Loucy (cell line): Measurements from ENCODE around the gene ZIC2.

Experiments
- H2AFZ ChIP-seq: fragments of 200-600 bp; sonication (generic); 2 replicates; pipeline ENCODE4 v1.6.0; 2016; ENCODE audit warnings: antibody characterized with exemption, mild to moderate bottlenecking, low read length, moderate library complexity
- H3F3A ChIP-seq: fragments of 200-600 bp; 2 replicates; pipeline ENCODE4 v1.6.0; 2016; ENCODE audit warnings: antibody characterized with exemption, low read depth, mild to moderate bottlenecking
- H3K27me3 ChIP-seq: fragments of 200-600 bp; sonication (generic); 2 replicates; pipeline ENCODE4 v1.6.1; 2014; ENCODE audit warnings: low read length, mild to moderate bottlenecking; ENCODE audit not compliant: insufficient read depth, poor library complexity, severe bottlenecking
- H3K36me3 ChIP-seq: fragments of 200-600 bp; sonication (generic); 2 replicates; pipeline ENCODE4 v1.6.1; 2016; ENCODE audit warnings: low read length; ENCODE audit not compliant: insufficient read depth
- H3K4me1 ChIP-seq: fragments of 200-600 bp; sonication (generic); 2 replicates; pipeline ENCODE4 v1.5.1; 2014; ENCODE audit warnings: low read length, mild to moderate bottlenecking; ENCODE audit not compliant: insufficient read depth, poor library complexity, severe bottlenecking
- H3K4me2 ChIP-seq: fragments of 200-600 bp; sonication (generic); 2 replicates; pipeline ENCODE4 v1.6.0; 2014; ENCODE audit warnings: antibody characterized with exemption, low read length, low read depth, mild to moderate bottlenecking; ENCODE audit not compliant: poor library complexity, severe bottlenecking
- H3K4me3 ChIP-seq: fragments of 200-600 bp; sonication (generic); 2 replicates; pipeline ENCODE4 v1.5.1; 2014; ENCODE audit warnings: low read length, mild to moderate bottlenecking, mixed read lengths; ENCODE audit not compliant: poor library complexity, severe bottlenecking
- H3K79me2 ChIP-seq: fragments of 200-600 bp; sonication (generic); 2 replicates; pipeline ENCODE4 v1.6.1; 2014; ENCODE audit warnings: low read length; ENCODE audit not compliant: insufficient read depth
- H3K9ac ChIP-seq: fragments of 200-600 bp; sonication (generic); 2 replicates; pipeline ENCODE4 v1.6.0; 2014; ENCODE audit warnings: mild to moderate bottlenecking, low read depth, low read length, moderate library complexity; ENCODE audit not compliant: poor library complexity, severe bottlenecking
- H3K9me2 ChIP-seq: fragments of 200-600 bp; sonication (generic); replicated peaks from 2 replicates; pipeline ENCODE4 v1.6.1; 2016; ENCODE audit warnings: low read depth, low read length, mixed read lengths
- H3K9me3 ChIP-seq: fragments of 200-600 bp; sonication (generic); 2 replicates; pipeline ENCODE4 v1.6.1; 2014; ENCODE audit warnings: mild to moderate bottlenecking, antibody characterized with exemption, low read length, low read depth; ENCODE audit not compliant: insufficient read depth
- H4K20me1 ChIP-seq: fragments of 200-600 bp; sonication (generic); 2 replicates; pipeline ENCODE4 v1.6.0; 2014; ENCODE audit warnings: antibody characterized with exemption, low read length, mild to moderate bottlenecking; ENCODE audit not compliant: insufficient read depth, poor library complexity, severe bottlenecking
- CTCF ChIP-seq: fragments of 200-600 bp; sonication (generic); conservative IDR thresholded peaks from 2 replicates; pipeline ENCODE4 v1.5.1; 2014; ENCODE audit warnings: mild to moderate bottlenecking, antibody characterized with exemption, low read length
- EZH2phosphoT487 ChIP-seq: fragments of 200-600 bp; IDR thresholded peaks from 2 replicates; pipeline ENCODE4 v1.6.1; 2018; ENCODE audit warnings: antibody characterized with exemption, mild to moderate bottlenecking, moderate library complexity, borderline replicate concordance

The ZIC2 gene

DNA sequence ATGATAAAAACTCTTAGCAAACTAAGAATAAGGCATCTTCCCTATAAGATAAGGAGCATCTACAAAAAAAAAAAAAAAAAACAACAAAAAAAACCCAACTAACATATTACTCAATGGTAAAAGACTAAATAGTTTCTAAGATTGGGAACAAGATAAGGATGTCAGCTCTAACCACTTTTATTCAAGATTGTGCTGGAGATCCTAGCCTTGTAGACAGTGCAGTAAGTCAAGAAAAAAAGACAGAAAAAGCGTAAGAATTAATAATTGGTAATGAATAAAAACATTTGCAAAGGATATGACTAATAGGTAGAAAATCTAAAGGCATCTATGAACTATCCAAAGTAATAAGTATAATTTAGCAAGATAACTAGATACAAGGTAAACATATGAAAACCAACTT is 33.0 kb downstream of the ZIC2 start:
- no peaks in the 10 kb centered on the region for H3K9me2 ChIP-seq
- H3K4me3 ChIP-seq, result no peak overlapping the region
- H2AFZ ChIP-seq, result no peak overlapping the region
- no peak overlapping the region for H3K4me2 ChIP-seq
- no peaks in the 10 kb centered on the region for H3K4me1 ChIP-seq
- no peaks in the 10 kb centered on the region for H3K27me3 ChIP-seq
- no peaks in the 10 kb centered on the region for H3K36me3 ChIP-seq
- H3F3A ChIP-seq, result no peaks in the 10 kb centered on the region
- no peak for TF ChIP-seq CTCF
- no peak for TF ChIP-seq EZH2phosphoT487
- H3K79me2 ChIP-seq, result no peaks in the 10 kb centered on the region
- no peaks in the 10 kb centered on the region for H4K20me1 ChIP-seq
- no peak overlapping the region for H3K9ac ChIP-seq
- H3K9me3 ChIP-seq, result no peaks in the 10 kb centered on the region

- no peak for TF ChIP-seq CTCF
- TF ChIP-seq EZH2phosphoT487, result no peak
- Histone ChIP-seq H3K4me3 (no peak overlapping the region), H3K9me3 (no peaks in the 10 kb centered on the region), H3K36me3 (no peaks in the 10 kb centered on the region), H3K4me2 (no peak overlapping the region), H3K79me2 (no peaks in the 10 kb centered on the region), H3K9ac (no peak overlapping the region), H2AFZ (no peak overlapping the region), H3K4me1 (no peaks in the 10 kb centered on the region), H3K27me3 (no peaks in the 10 kb centered on the region), H4K20me1 (no peaks in the 10 kb centered on the region), H3K9me2 (no peaks in the 10 kb centered on the region), H3F3A (no peaks in the 10 kb centered on the region)
Observed at GRCh38 chr13:100019780-100020356, 38.3 kb downstream of the ZIC2 start.

GRCh38 chr13:100022798-100023197 is 41.2 kb downstream of the ZIC2 start:
- H3K4me2 ChIP-seq, result no peak overlapping the region
- no peaks in the 10 kb centered on the region for H3F3A ChIP-seq
- H3K79me2 ChIP-seq, result no peaks in the 10 kb centered on the region
- H3K4me3 ChIP-seq, result no peak overlapping the region
- H3K9me3 ChIP-seq, result no peaks in the 10 kb centered on the region
- H3K9me2 ChIP-seq, result no peaks in the 10 kb centered on the region
- H3K9ac ChIP-seq, result no peak overlapping the region
- no peaks in the 10 kb centered on the region for H3K27me3 ChIP-seq
- H2AFZ ChIP-seq, result no peak overlapping the region
- no peaks in the 10 kb centered on the region for H4K20me1 ChIP-seq
- no peaks in the 10 kb centered on the region for H3K4me1 ChIP-seq
- TF ChIP-seq CTCF, result no peak
- TF ChIP-seq EZH2phosphoT487, result no peak
- no peaks in the 10 kb centered on the region for H3K36me3 ChIP-seq
